HPDE6-E6E7 (cell line): ENCODE measurements around the gene NFATC1.

Experiments
- DNase-seq: peaks from one replicate; pipeline ENCODE4 v3.0.0; 2011; ENCODE audit warnings: missing footprints; ENCODE audit errors: extremely low spot score

NFATC1 gene

GRCh38 chr18:79572093-79572780, 176.5 kb downstream of the NFATC1 start:
- no peak for DNase-seq

GRCh38 chr18:79572848-79573451, 177.2 kb downstream of the NFATC1 start:
- DNase-seq, result no peak

DNA sequence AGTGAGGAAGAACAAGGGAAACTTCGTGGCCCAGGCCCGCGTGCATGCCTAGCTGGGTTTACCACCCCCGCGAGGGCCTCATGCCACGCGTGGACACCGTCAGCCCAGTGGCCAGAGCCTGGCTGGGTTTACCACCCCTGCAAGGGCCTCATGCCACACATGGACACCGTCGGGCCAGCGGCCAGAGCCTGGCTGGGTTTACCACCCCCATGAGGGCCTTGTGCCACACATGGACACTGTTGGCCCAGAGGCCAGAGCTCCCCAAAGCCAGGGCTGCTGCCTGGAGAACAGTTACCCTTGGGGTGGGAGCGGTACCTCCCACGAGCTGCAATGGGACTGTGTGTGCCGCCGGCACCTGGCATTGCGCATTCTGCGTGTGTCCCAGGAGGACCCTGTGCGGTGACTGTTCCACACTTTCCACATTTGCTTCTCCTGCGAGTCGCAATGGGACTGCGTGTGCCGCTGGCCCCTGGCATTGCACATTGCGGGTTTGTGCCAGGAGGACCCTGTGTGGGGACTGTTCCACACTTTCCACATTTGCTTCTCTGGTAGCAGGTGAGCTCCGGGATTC, 178.3 kb downstream of the NFATC1 start:
- DNase-seq, result no peak

DNA sequence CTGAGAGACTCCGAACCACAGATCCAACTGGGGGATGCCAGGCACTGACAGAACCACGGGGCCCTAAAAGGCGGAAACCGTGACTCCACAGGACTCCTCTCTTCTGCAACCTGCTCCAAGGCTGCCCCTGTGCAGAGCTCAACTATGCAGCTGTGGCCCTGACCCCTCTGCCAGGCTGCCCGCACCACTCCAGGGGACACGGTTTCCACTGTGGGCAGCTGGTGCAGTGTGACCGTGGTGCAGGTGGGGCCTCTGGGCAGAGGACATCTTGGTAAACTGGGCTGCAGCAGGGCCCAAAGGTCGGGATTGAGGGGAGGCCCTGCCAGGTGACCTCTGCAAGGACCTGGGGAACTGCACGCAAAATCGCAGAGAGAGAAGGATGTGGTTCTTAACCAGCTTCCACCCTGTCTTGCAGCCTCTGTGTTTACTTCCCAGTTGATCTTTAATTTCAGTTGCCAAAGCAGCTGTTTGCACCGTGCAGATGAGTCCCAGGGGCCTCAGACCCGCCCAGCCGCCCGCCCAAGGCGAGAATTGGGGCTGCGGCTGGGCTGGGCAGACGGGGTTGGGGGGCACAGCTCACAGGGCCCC, 179.3 kb downstream of the NFATC1 start:
- no peak for DNase-seq

- DNase-seq, result no peak
Observed at GRCh38 chr18:79575891-79576685, 180.4 kb downstream of the NFATC1 start.

DNA sequence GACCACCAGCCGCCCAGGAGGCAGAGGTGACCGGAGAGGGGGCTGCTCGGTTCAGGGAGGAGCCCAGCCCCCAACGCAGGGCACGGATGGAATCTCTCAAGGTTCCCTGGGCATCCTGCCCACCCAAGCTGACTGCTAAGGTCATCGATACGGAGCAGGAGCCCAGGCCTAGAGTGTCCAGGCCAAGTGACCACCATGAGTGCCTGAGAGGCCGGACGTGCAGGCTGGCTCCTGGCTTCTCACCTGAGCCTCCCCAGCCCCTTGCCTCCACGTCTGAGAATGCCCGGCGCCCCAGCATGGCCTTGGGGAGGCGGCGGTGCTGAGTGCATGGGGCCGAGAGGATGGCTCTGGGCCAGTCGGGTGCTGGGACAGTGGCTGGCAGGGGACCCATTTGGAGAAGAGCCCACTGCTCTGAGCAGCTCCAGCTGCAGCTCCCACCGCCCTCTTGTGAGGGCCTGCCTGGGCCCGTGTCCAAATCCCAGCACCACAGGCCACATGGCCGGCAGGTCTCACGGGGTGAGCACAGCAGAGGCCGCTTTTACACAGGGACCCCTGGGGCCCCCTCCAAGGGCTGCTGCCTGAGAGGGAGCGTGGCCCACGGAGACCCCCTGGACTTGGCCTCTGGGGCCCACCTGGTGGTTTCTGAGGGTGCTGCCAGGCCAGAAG, 181.1 kb downstream of the NFATC1 start:
- no peak for DNase-seq

DNA sequence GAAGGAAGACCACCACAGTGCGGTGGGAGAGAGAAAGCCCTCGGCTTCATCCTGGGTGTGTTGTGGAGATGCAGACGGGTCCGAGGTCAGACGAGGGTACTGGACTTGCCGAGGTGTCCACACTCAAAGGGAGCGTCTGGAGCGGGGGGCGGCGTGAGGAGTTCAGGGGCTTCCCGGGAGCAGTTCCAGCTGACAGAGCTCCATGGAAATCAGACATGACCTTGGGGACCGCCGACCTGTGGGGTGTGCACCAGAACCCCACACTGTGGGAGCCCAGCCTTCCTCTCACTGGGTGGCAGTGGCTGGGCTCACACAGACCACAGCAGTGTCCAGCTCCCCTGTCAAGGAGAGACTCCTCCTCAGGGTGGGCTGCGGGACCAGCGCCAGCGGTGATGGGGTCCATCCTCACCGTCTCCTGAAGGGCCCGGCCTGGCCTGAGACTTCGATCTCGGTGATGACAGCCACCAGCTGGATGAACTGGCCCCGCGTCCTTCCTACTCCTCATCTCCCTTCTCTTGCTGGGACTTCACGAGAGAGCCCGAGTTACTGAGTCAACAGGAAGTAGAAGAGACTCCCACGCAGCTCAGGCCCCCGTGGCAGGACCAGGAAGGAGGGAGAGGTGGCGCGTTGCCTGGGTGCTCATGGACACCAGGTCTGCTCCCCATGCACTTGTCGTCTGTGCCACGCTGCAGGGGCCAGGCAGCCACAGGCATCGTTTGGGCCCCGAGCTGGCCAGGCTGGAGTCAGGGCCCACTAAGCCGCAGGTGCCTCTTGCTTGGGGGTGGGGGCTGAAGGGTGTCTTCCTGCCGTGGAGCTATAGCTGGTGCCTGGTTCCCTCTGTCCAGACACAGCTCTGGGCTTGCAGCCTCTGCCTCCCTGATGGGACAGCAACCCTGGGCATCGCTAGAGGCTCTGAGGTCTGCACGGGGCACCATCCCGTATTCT, 182.0 kb downstream of the NFATC1 start:
- DNase-seq, result no peak

- no peak for DNase-seq
Observed at GRCh38 chr18:79578396-79579260, 182.9 kb downstream of the NFATC1 start.
